GM15510 (cell line): ENCODE measurements around the gene SEMA3D.

ENCODE experiments used
- POLR2A ChIP-seq: IDR thresholded peaks from 3 replicates; pipeline ENCODE4 v1.6.1; 2011; ENCODE audit warnings: borderline replicate concordance; ENCODE audit not compliant: insufficient read length; ENCODE audit errors: extremely low read depth

SEMA3D gene

DNA sequence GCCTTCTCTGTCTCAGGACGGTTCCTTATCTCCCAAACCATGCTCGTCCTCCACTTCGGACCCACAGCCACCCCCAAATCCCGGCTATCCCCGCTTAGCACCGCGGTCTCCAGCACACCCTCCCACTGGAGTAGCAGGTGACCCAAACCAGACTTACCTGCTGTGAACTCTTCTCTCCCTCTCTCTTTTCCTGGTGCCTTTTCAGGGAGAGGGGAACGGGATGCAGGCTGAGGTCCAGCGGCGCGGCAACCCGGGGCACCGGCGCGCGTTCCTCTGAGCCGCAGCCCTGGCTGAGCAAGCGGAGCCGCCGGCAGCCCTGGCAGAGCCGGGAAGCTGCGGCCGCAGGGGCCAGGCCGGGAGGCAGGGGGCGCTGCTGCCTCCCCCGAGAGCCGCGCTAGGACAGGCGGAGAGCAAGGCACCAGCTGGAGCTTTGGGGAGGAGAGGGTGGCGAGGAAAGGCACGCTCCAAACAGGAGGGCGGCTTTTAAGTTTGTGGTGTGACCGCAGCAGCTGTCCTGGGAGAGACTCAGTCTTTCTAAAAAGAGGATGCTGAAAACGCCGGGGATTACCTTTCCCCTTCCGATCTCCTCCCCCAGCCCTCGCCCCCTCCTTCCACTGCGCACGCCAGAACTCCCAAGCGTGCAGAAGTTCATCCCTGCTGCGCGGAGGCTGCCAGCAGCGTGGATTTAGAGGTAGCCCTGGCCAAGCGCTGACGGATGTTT lies at the start of gene SEMA3D:
Gene SEMA3D (minus strand): TSS at position 536 of the 721 bp plus-strand sequence. CDS start 65,165 bp downstream, outside the sequence.
- TF ChIP-seq POLR2A = no peak

GRCh38 chr7:85234730-85235129 lies 47.9 kb upstream of the SEMA3D start:
- TF ChIP-seq POLR2A = no peak

DNA sequence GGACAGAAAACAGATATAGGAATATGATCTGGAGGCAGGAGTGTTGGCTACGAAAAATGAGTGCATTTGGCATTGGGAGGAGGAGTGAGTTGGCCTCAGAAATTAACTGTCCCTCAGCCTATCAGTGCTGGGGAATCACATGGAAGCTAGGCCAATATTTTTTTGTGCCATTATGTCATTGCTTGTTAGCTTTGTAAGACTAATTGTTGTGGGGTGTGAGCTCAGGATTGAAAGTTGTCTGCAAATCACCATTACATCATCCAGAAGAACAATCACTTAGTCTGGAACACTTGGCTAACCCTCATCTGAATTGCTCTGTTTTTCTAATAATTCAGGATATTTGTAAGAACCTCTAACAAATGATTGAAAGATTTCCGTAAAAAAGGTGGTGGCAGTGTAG lies 45.2 kb upstream of the SEMA3D start:
- TF ChIP-seq POLR2A = no peak

DNA sequence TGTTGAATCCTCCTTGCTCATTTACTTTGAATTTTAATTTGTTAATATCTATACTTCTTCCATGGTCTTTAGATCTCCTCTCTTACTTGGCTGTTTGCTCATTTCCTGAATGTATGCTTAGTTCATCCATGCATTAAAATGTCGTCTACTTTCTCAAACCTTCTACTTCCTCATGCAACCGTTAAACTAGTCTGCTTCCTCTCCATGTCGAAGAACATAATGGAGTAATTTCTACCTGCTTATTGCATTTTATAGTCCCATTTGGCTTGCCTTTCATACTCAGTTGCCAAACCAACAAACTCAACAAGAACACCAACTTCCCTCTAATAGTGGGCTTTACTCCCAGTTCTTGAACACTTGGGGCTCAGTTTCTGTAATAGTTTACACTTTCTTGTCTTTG lies 43.8 kb upstream of the SEMA3D start:
- no peak for TF ChIP-seq POLR2A

GRCh38 chr7:85229544-85229943 lies 42.7 kb upstream of the SEMA3D start:
- no peak for TF ChIP-seq POLR2A

DNA sequence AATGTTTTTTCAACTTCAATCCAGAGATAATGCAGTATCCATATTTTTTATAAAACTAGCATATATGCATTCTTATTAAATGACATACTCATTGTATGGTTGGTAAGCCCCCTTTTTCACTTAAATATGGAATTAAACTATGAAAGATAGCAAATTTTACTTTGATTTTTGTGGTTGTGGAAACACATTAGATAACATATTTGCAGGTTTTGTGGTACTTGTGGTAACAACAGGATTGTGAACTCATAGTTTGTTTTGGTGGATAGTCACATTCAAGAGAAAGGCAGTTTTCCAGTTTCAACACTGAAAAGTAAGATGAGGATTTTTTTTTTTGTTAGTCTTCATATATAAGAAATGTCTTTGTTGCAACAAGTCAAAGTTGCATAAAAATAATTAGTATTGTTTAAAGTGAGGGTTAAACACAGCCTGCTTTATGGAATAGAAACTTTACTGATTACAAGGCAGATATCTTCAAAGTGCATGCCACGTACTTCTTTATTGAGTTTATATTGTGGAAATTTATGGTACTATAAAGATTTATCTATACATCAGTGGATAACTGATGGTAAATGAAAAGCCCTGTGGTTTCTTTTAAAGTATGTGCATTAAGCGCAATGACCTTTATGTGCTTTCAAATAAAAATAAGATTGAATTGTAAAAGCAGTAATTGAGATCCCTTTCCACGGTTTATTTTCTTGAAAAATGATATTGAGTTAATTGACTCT lies 39.7 kb upstream of the SEMA3D start:
- TF ChIP-seq POLR2A = no peak

GRCh38 chr7:85224171-85224570 lies 37.3 kb upstream of the SEMA3D start:
- TF ChIP-seq POLR2A = no peak

DNA sequence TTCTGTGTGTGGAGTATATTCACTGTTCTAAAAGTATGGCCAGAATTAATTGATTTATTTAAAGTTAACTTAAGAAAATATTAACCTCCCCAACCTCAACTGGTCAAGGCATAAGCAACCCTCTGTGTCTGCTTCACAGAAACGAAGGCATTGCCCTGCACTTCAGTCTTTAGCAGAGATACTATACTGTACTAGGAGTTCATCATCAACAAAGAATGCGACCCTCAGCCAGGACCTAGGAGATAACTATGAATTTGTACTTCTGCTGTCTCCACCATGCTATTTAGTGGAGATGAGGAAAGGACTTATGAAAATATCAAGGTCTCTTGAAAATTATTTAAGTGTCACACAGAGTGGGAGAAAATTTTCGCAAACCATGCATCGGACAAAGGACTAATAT lies 35.7 kb upstream of the SEMA3D start:
- no peak for TF ChIP-seq POLR2A

DNA sequence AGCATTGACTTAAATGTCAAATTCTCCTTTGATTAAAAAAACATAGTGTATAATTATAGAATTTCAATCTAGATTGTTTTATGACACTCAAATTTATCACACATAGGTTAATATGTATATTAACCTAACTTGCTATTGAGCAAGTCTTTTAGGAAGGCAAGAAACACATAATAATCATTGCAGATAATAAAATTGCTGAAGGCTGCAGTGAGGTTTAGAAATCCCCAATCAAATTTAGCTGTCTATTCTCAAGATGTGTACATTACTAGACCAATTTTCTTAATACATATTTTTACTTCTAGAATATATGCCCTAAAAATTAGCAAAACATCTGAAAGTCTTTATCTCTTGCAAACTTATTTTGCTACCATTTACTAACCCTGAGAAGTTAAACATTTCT lies 34.9 kb upstream of the SEMA3D start:
- no peak for TF ChIP-seq POLR2A

DNA sequence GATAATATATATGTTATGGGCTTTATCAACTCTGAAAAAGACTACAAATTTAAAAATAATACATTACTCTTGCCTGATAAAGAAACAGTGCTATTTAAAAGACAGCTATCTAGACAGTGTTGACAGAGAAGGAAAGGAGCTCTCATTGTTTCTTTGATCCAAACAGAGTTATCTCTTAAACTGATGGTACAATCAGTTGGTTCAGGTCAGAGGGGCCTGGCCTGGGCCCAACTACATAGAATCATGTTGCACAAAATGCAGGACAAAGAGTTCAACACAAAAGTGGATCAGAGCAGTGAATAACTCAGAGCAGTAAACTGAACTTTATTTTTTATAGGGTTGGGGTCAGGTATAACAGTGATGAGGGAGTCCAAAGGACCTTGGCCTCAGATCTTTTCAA lies 33.8 kb upstream of the SEMA3D start:
- TF ChIP-seq POLR2A = no peak

- no peak for TF ChIP-seq POLR2A
These were observed 33.2 kb upstream of the SEMA3D start for GRCh38 chr7:85220023-85220422.

GRCh38 chr7:85217085-85217484 lies 30.2 kb upstream of the SEMA3D start:
- no peak for TF ChIP-seq POLR2A

GRCh38 chr7:85215098-85215497 lies 28.2 kb upstream of the SEMA3D start:
- no peak for TF ChIP-seq POLR2A

- no peak for TF ChIP-seq POLR2A
These were observed 26.6 kb upstream of the SEMA3D start for GRCh38 chr7:85213500-85213899.

- no peak for TF ChIP-seq POLR2A
These were observed 18.9 kb upstream of the SEMA3D start for GRCh38 chr7:85205754-85206153.

DNA sequence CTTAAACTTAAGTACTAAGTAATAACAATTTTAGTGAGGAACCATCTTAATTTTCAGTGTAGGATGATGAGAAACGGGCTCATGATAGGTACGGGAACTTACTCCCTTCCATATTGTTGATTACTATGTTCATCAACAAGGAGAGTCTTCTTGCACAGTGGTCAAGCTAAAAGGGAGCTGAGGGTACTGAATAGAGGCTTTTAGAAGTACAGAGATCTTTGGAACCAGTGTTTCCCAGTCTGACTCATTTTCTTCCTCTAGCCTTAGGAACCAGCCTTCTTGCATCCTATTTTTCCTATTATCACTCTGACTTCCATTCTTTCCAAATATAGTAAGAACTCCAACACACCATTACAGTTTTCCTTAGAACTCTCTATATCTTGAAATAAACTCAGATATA lies 17.6 kb upstream of the SEMA3D start:
- TF ChIP-seq POLR2A = no peak
